ENCODE data around the gene MYBBP1A.

Gene MYBBP1A

GRCh38 chr17:4531988-4532736 lies 23.0 kb downstream of the MYBBP1A start:
- H3K36me3 ChIP-seq: peaks cover 0 to 5% (median 2%) of the 10 kb centered on the region in 11 experiments; a peak in 8 of 22 replicates
- no peaks in the 10 kb centered on the region for H3K9me3 ChIP-seq (replicated peaks in 1 of 11)
- H3K27me3 ChIP-seq: no peaks in the 10 kb centered on the region; a peak in 1 of 22 replicates
- H3K4me3 ChIP-seq: peak overlapping the region in 3 of 10 experiments; percentile 2 to 24 (median 2); a peak in 1 of 20 replicates
- H3K27ac ChIP-seq: peak overlapping the region in 6 of 11 experiments; percentile 27 to 65 (median 63); a peak in 9 of 22 replicates
- peak overlapping the region; percentile 51 to 92 (median 83) for H3K4me2 ChIP-seq
- peak overlapping the region in 8 of 11 experiments; percentile 43 to 58 (median 47); a peak in 8 of 22 replicates for H3K9ac ChIP-seq
- TF ChIP-seq Cebpa-rat (IDR thresholded peaks at IDR 0.05): no peak
- peaks cover 0 to 40% (median 9%) of the 10 kb centered on the region in 11 experiments; a peak in 17 of 22 replicates for H4K20me1 ChIP-seq
- peaks cover 47 to 98% (median 89%) of the 10 kb centered on the region in 10 experiments for H3K4me1 ChIP-seq

GRCh38 chr17:4530799-4531730 lies 24.1 kb downstream of the MYBBP1A start:
- H3K4me3 ChIP-seq: peak overlapping the region in 3 of 10 experiments; percentile 2 to 24 (median 2); a peak in 1 of 20 replicates
- H3K27ac ChIP-seq: peak overlapping the region in 10 of 11 experiments; percentile 27 to 65 (median 56); a peak in 16 of 22 replicates
- peaks cover 36 to 88% (median 83%) of the 10 kb centered on the region in 10 experiments for H3K4me1 ChIP-seq
- TF ChIP-seq Cebpa-rat (IDR thresholded peaks at IDR 0.05): no peak
- no peaks in the 10 kb centered on the region; a peak in 1 of 22 replicates for H3K36me3 ChIP-seq
- peaks cover 0 to 29% (median 0%) of the 10 kb centered on the region in 11 experiments; a peak in 6 of 22 replicates for H4K20me1 ChIP-seq
- peak overlapping the region; percentile 51 to 92 (median 83) for H3K4me2 ChIP-seq
- no peaks in the 10 kb centered on the region; a peak in 1 of 22 replicates for H3K27me3 ChIP-seq
- H3K9ac ChIP-seq: peak overlapping the region; percentile 39 to 58 (median 46); a peak in 17 of 22 replicates
- H3K9me3 ChIP-seq (replicated peaks in 1 of 11): no peaks in the 10 kb centered on the region

GRCh38 chr17:4529533-4530152 lies 25.5 kb downstream of the MYBBP1A start:
- Histone ChIP-seq H3K4me2 (peak overlapping the region in 9 of 11 experiments; percentile 5 to 92 (median 36); a peak in 17 of 22 replicates), H4K20me1 (peaks cover 0 to 16% (median 0%) of the 10 kb centered on the region in 11 experiments; a peak in 4 of 22 replicates), H3K4me3 (no peak overlapping the region), H3K9me3 (replicated peaks in 1 of 11) (no peaks in the 10 kb centered on the region), H3K4me1 (peaks cover 42 to 89% (median 81%) of the 10 kb centered on the region in 10 experiments), H3K27ac (peak overlapping the region in 4 of 11 experiments; percentile 16 to 38 (median 32); a peak in 5 of 22 replicates), H3K36me3 (no peaks in the 10 kb centered on the region; a peak in 1 of 22 replicates), H3K9ac (0 out of 22 replicates have a peak overlapping the region, but pooled peaks of 4 of the 11 experiments have one; percentile 0 to 22 (median 6)), H3K27me3 (no peaks in the 10 kb centered on the region; a peak in 1 of 22 replicates)
- TF ChIP-seq Cebpa-rat (IDR thresholded peaks at IDR 0.05): no peak

- no peaks in the 10 kb centered on the region; a peak in 1 of 22 replicates for H4K20me1 ChIP-seq
- H3K4me3 ChIP-seq: no peak overlapping the region
- no peaks in the 10 kb centered on the region for H3K36me3 ChIP-seq
- no peaks in the 10 kb centered on the region for H3K9me3 ChIP-seq (replicated peaks in 1 of 11)
- H3K4me2 ChIP-seq: peak overlapping the region in 7 of 11 experiments; percentile 6 to 42 (median 25); a peak in 8 of 22 replicates
- H3K9ac ChIP-seq: no peak overlapping the region
- H3K27ac ChIP-seq: peak overlapping the region in 3 of 11 experiments; percentile 10 to 53 (median 34); a peak in 2 of 22 replicates
- no peaks in the 10 kb centered on the region; a peak in 1 of 22 replicates for H3K27me3 ChIP-seq
- peaks cover 40 to 89% (median 83%) of the 10 kb centered on the region in 10 experiments for H3K4me1 ChIP-seq
- TF ChIP-seq Cebpa-rat (IDR thresholded peaks at IDR 0.05): no peak
These were observed 27.5 kb downstream of the MYBBP1A start for GRCh38 chr17:4527566-4528125.

DNA sequence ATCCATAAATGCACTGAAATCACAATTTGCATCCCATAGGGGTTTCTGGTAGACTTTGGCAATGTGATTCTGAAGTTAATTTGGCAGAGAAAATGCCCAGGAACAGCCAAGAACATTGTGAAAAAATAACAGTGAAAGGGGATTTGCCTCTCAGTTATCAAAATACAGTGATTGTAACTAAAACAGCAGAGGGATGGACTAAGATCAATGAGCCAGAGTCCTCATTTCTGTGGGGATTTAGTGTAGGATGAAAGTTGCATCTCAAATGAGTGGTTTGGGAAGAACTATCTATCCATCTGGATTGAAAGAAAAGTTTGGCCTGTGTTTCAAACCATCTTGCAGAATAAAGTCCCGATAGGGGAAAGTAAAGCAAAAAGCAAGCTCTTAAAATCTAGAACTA lies 28.1 kb downstream of the MYBBP1A start:
- Histone ChIP-seq H3K4me2 (peak overlapping the region in 4 of 11 experiments; percentile 6 to 31 (median 26); a peak in 4 of 22 replicates), H3K9me3 (replicated peaks in 1 of 11) (no peaks in the 10 kb centered on the region), H3K36me3 (no peaks in the 10 kb centered on the region), H3K27ac (peak overlapping the region in 4 of 11 experiments; percentile 22 to 53 (median 38); a peak in 4 of 22 replicates), H3K4me3 (no peak overlapping the region), H3K4me1 (peaks cover 35 to 89% (median 84%) of the 10 kb centered on the region in 10 experiments), H3K9ac (no peak overlapping the region; a peak in 1 of 22 replicates), H4K20me1 (no peaks in the 10 kb centered on the region; a peak in 1 of 22 replicates), H3K27me3 (no peaks in the 10 kb centered on the region; a peak in 1 of 22 replicates)
- TF ChIP-seq Cebpa-rat (IDR thresholded peaks at IDR 0.05): no peak

DNA sequence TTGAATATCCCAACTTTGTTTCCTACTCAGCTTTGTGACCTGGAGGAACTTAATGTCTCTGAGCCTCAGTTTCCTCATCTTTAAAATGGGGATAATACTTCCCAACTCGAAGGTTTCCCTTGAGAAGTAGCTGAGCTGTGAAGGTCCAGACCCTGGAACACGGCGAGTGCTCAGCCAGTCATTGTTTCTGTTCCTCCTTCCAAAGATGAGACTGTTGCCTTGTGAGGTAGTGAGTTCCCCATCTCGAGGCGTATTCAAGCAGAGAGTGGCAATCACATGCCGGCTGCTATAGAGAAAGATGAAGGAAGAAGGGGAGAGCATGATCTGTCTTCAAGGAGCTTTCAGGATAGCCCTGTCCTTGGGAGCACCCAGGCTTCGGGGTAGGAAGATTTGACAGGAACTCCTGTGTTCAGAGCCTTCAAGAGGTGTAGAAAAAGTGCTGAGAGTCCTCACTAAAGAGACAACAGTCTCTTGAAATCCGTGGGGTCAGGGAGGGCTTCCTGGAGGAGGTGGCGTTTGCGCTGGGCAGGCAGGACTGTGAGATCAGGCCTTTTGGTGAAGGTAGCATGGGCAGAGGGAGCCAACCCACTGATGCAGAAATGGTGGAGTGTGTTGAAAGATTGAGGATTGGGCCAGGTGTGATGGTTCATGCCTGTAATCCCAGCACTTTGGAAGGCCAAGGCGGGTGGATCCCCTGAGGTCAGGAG lies 29.3 kb downstream of the MYBBP1A start:
- Histone ChIP-seq H3K27me3 (no peaks in the 10 kb centered on the region; a peak in 1 of 22 replicates), H3K36me3 (no peaks in the 10 kb centered on the region), H3K4me1 (peaks cover 26 to 89% (median 84%) of the 10 kb centered on the region in 10 experiments)

DNA sequence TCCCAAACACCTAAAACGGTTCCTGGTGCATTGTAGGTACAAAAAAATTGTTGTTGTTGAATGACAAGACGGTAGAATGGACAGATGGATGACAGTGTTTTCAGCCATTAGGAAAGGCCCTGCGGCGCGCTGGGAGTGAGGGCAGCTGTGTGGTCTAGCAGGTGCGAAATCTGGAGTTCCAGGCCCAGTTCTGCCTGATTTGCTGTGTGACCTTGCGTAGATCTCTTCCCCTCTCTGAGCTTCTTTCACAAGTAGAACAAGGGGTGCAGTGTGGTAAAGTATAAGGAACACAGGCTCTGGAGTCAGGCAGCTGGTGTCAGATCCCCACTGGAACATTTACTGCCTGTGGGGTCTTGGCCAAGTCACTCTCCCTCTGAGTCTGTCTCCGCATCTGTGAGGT lies 31.2 kb downstream of the MYBBP1A start:
- peaks cover 41 to 94% (median 88%) of the 10 kb centered on the region in 10 experiments for H3K4me1 ChIP-seq
- TF ChIP-seq Cebpa-rat (IDR thresholded peaks at IDR 0.05): no peak

More for the DNA sequence above, 29.3 kb downstream of the MYBBP1A start:
- H3K4me2 ChIP-seq: peak overlapping the region in 2 of 11 experiments; percentile 33 to 44; a peak in 4 of 22 replicates
- H3K27ac ChIP-seq: peak overlapping the region in 7 of 11 experiments; percentile 86 to 97 (median 94); a peak in 12 of 22 replicates
- no peaks in the 10 kb centered on the region; a peak in 1 of 22 replicates for H4K20me1 ChIP-seq
- H3K9me3 ChIP-seq (replicated peaks in 1 of 11): no peaks in the 10 kb centered on the region
- no peak overlapping the region for H3K4me3 ChIP-seq
- TF ChIP-seq Cebpa-rat (IDR thresholded peaks at IDR 0.05): no peak
- H3K9ac ChIP-seq: peak overlapping the region in 3 of 11 experiments; percentile 70 to 85 (median 81); a peak in 2 of 22 replicates

More for the DNA sequence above, 31.2 kb downstream of the MYBBP1A start:
- Histone ChIP-seq H3K27me3 (no peaks in the 10 kb centered on the region; a peak in 1 of 22 replicates), H3K4me2 (peak overlapping the region; percentile 57 to 99 (median 93); a peak in 21 of 22 replicates), H3K4me3 (peak overlapping the region in 5 of 10 experiments; percentile 0 to 57 (median 54); a peak in 5 of 20 replicates), H3K36me3 (no peaks in the 10 kb centered on the region), H4K20me1 (no peaks in the 10 kb centered on the region), H3K27ac (peak overlapping the region in 9 of 11 experiments; percentile 58 to 97 (median 88); a peak in 18 of 22 replicates), H3K9me3 (replicated peaks in 1 of 11) (no peaks in the 10 kb centered on the region), H3K9ac (peak overlapping the region in 10 of 11 experiments; percentile 28 to 85 (median 78); a peak in 17 of 22 replicates)

Data from BLaER1 treated with 17β-estradiol and CSF1 and Interleukin-3, amounts not matched to agents 10 nM and 100 nM (cell line).